H1 (cell line): Measurements from ENCODE around the gene GRIK4.

ENCODE experiments used
- ASH2L ChIP-seq: fragments of 200-600, 300-600 bp; sonication (generic); IDR thresholded peaks from one replicate; pipeline ENCODE4 v1.7.1; 2017; ENCODE audit warnings: low read length
- BCL11A ChIP-seq, 2 experiments: IDR thresholded peaks; one replicate each; pipeline ENCODE4 v1.6.1; 2011; ENCODE audit warnings: low read depth in 2 of 2, low read length in 2 of 2, mild to moderate bottlenecking in 2 of 2
- BRCA1 ChIP-seq: IDR thresholded peaks from 2 replicates; pipeline ENCODE4 v1.6.1; 2012; ENCODE audit warnings: low read depth, low read length, improper control_type of control experiment
- CTCF ChIP-seq, 3 experiments: IDR thresholded peaks; 1 replicate in 2 of 3; 2 replicates in 1 of 3; pipeline versions ENCODE4 v1.5.1 to v1.6.1; 2011; ENCODE audit warnings: low read length in 3 of 3, mild to moderate bottlenecking in 3 of 3, inconsistent platforms in 2 of 3, low read depth in 1 of 3, moderate library complexity in 1 of 3; ENCODE audit not compliant: insufficient read depth in 1 of 3; ENCODE audit errors: control extremely low read depth in 1 of 3
- EZH2 ChIP-seq: fragments of 200-600 bp; sonication (generic); IDR thresholded peaks from 2 replicates; pipeline ENCODE4 v1.7.1; 2012; ENCODE audit warnings: low read depth, mild to moderate bottlenecking, moderate library complexity, low read length, inconsistent platforms; ENCODE audit not compliant: severe bottlenecking
- MAFK ChIP-seq: IDR thresholded peaks from 2 replicates; pipeline ENCODE4 v1.6.1; 2012; ENCODE audit warnings: low read depth, mild to moderate bottlenecking, improper control_type of control experiment, low read length
- POLR2A ChIP-seq, 2 experiments: IDR thresholded peaks; 1 replicate in 1 of 2; 2 replicates in 1 of 2; pipeline ENCODE4 v1.6.1; 2011; ENCODE audit warnings: low read depth in 2 of 2, low read length in 2 of 2, mild to moderate bottlenecking in 2 of 2; ENCODE audit errors: control extremely low read depth in 1 of 2
- POLR2AphosphoS5 ChIP-seq: IDR thresholded peaks from 2 replicates; pipeline ENCODE4 v1.6.1; 2011; ENCODE audit warnings: low read depth, low read length
- RNF2 ChIP-seq: fragments of 200-900, 300-1000 bp; sonication (generic); IDR thresholded peaks from 2 replicates; pipeline ENCODE4 v1.7.1; 2016; ENCODE audit warnings: borderline replicate concordance, low read depth, mild to moderate bottlenecking, antibody characterized with exemption, low read length; ENCODE audit not compliant: poor library complexity, severe bottlenecking; ENCODE audit errors: missing control alignments
- TBP ChIP-seq: IDR thresholded peaks from 2 replicates; pipeline ENCODE4 v1.6.1; 2011; ENCODE audit warnings: low read depth, low read length, improper control_type of control experiment
- TCF12 ChIP-seq: IDR thresholded peaks from 2 replicates; pipeline ENCODE4 v1.6.1; 2011; ENCODE audit warnings: low read depth, mild to moderate bottlenecking, low read length
- YY1 ChIP-seq: IDR thresholded peaks from 2 replicates; pipeline ENCODE4 v1.6.1; 2011; ENCODE audit warnings: low read depth, mild to moderate bottlenecking, low read length
- ZNF274 ChIP-seq: IDR thresholded peaks from 2 replicates; pipeline ENCODE4 v1.7.0; 2012; ENCODE audit warnings: low read length, borderline replicate concordance; ENCODE audit errors: extremely low read depth

DNA sequence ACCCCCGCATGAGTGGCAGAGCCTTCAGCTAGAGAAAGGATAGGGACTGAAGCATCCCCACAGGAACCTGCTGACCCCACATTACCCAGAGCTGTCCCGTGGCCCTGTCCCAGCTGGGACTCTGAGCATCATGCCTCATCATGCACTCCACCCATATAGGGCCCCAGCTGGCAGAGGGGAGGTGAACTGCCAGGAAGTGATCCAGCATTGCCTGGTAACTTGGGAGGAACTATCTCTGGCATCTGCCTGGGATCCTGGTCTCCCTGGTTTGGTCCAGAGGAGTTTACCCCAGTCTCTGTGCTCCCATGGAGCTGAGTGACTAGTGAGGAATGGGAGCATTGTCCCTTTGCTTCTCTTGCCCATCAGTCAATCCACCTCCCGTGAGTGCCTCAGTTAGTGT, 228.8 kb downstream of the GRIK4 start:
- no peak for TF ChIP-seq YY1
- TF ChIP-seq ZNF274 = no peak
- no peak for TF ChIP-seq MAFK
- no peak for TF ChIP-seq CTCF (IDR thresholded peaks at IDR 0.05; ENCODE audit: control extremely low read depth in 1 of 3, insufficient read depth in 1 of 3, low read depth in 1 of 3, low read length in 3 of 3)
- no peak for TF ChIP-seq POLR2AphosphoS5
- no peak for TF ChIP-seq BRCA1
- TF ChIP-seq POLR2A (IDR thresholded peaks at IDR 0.05; ENCODE audit: control extremely low read depth in 1 of 2, low read depth in 2 of 2, low read length in 2 of 2) = no peak
- TF ChIP-seq BCL11A (IDR thresholded peaks at IDR 0.05; ENCODE audit: low read depth in 2 of 2, low read length in 2 of 2) = no peak
- TF ChIP-seq TCF12 = no peak
- TF ChIP-seq RNF2 = no peak
- TF ChIP-seq ASH2L = no peak
- TF ChIP-seq EZH2 = no peak
- no peak for TF ChIP-seq TBP
